ENCODE results near the gene PLXDC1.
"Not testable (repeated sequence)": the region's sequence is repeated elsewhere in the genome, so short reads cannot be mapped to it uniquely, and the experiment has no call there.

The PLXDC1 gene

DNA sequence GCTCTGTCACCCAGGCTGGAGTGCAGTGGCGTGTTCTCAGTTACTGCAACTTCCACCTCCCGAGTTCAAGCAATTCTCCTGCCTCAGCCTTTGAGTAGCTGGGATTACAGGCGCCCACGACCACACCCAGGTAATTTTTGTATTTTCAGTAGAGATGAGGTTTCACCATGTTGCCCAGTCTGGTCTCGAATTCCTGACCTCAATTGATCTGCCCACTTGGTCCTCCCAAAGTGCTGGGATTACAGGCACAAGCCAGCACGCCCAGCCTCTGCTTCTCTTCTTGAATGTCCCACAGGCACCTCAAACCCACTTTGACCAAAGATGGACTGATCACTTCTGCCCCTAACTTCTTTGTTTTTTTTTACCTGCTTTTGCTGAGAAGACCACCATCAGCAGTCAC is 19.1 kb upstream of the PLXDC1 start:
- no peak for TF ChIP-seq CTCF (IDR thresholded peaks at IDR 0.05; ENCODE audit: extremely low read depth, missing control alignments)
- no peak for DNase-seq (ENCODE audit: low spot score)

- TF ChIP-seq CTCF (IDR thresholded peaks at IDR 0.05; ENCODE audit: extremely low read depth, missing control alignments) = no peak
- DNase-seq (ENCODE audit: low spot score) = no peak
These were observed 18.7 kb upstream of the PLXDC1 start for GRCh38 chr17:39170109-39170508.

DNA sequence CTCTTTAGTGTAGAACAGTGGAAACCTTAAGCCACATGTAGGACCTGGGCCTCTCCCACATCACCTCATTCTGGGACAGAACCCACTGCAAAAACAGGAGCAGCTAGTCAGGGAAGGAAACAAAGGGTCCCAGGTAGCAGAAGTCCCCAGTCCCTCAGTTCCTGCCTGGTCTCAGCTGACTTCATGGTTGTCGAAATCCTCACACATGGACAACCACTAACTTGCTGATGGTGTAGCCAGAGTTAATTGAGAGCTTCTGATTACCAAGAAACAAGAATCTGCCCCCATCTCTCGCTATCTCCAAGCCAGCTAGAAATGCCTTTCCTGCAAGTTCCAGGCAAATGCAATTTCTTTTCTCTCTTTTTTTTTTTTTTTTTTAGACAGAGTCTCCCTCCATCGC is 18.1 kb upstream of the PLXDC1 start:
- no peak for DNase-seq (ENCODE audit: low spot score)
- TF ChIP-seq CTCF (IDR thresholded peaks at IDR 0.05; ENCODE audit: extremely low read depth, missing control alignments) = no peak

GRCh38 chr17:39169101-39169500 is 17.7 kb upstream of the PLXDC1 start:
- no peak for DNase-seq (ENCODE audit: low spot score)
- TF ChIP-seq CTCF (IDR thresholded peaks at IDR 0.05; ENCODE audit: extremely low read depth, missing control alignments) = no peak

DNA sequence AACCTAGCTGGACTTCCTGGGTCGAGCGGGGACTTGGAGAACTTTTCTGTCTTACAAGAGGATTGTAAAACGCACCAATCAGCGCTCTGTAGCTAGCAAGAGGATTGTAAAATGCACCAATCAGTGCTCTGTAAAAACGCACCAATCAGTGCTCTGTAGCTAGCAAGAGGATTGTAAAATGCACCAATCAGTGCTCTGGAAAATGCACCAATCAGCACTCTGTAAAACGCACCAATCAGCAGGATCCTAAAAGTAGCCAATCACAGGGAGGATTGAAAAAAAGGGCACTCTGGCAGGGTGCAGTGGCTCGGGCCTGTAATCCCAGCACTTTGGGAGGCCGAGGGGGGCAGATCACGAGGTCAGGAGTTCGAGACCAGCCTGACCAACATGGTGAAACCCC is 17.1 kb upstream of the PLXDC1 start:
- not testable (repeated sequence) for DNase-seq (ENCODE audit: low spot score)

DNA sequence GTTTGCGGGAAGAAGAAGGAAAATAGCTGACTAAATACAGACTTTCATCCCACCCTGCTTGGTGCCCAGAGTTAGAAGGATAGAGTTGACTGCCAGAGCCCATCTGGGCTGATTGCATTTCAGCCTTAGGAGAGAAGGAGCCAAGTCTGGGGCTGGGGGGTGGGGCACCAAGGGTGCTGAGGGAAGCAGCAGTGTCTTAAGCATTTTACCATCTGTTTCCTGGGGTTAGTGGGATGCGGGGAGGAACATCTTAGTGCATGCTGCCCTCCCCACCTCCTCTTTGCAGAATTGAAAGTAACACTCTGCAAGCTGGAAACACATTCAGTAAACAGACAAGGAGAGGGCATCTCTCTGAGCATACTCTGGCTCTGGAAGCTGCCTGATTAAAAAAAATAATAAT is 16.0 kb upstream of the PLXDC1 start:
- no peak for DNase-seq (ENCODE audit: low spot score)
- no peak for TF ChIP-seq CTCF (IDR thresholded peaks at IDR 0.05; ENCODE audit: extremely low read depth, missing control alignments)

GRCh38 chr17:39166437-39167335 is 15.2 kb upstream of the PLXDC1 start:
- DNase-seq (ENCODE audit: low spot score) = no peak
- TF ChIP-seq CTCF (IDR thresholded peaks at IDR 0.05; ENCODE audit: extremely low read depth, missing control alignments) = no peak

DNA sequence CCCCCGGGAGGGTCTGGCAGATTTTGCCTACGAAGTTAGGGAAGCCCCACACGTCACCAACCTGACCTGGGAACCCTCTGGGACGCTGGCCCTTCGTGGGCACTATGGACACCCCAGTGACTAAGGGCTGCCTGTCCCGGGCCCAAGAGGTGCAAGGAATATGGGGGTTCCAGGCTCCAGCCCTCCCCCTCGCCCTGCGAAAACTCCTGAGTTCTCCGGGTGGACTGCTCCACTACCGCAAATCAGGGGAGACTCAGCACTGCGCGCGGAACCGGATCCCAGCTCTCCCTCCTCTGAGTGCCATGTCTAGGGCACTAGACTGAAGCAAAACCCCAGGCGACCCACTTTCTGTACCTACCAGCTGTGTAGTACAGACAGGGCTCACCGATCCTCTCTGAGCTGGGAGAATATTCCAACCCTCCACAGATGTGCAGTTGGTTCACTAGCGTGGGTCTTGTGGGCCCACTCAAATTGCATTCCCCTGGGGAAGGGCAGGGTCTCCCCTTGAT is 14.5 kb upstream of the PLXDC1 start, which contains the start of gene ARL5C:
Gene ARL5C, minus strand, starts transcription at position 321 of the 509 bp plus-strand sequence. CDS start 401 bp downstream, outside the sequence.
- no peak for DNase-seq (ENCODE audit: low spot score)
- TF ChIP-seq CTCF (IDR thresholded peaks at IDR 0.05; ENCODE audit: extremely low read depth, missing control alignments) = no peak

Measured in GM20000 (cell line).